ENCODE measurements around the gene CFAP90. TPM values are rescaled to one million over a fixed set of nuclear protein-coding genes. Genes with fewer than 3 reads are reported as not detected.

The CFAP90 gene
- polyA plus RNA-seq, 1 of the 3 experiments (the other 2 are of a cell fraction) = 0.10 TPM

GRCh38 chr5:7852542-7852941 is 1.6 kb upstream of the CFAP90 start:
- Histone ChIP-seq H3K4me2 (no peak overlapping the region), H3K27me3 (ENCODE audit: insufficient read depth) (peaks cover 21% of the 10 kb centered on the region), H4K20me1 (ENCODE audit: insufficient read depth) (no peaks in the 10 kb centered on the region), H3K36me3 (replicated peaks in 1 of 2; ENCODE audit: control insufficient read depth in 1 of 2, insufficient read depth in 2 of 2, low read length in 1 of 2) (no peaks in the 10 kb centered on the region), H3K9me2 (no peaks in the 10 kb centered on the region), H3F3A (replicated peaks; ENCODE audit: insufficient read depth) (no peaks in the 10 kb centered on the region), H3K27ac (ENCODE audit: low read depth in 2 of 2, low read length in 1 of 2) (no peak overlapping the region), H3K9ac (no peak overlapping the region), H3K4me3 (ENCODE audit: low read depth in 2 of 2, low read length in 1 of 2) (no peak overlapping the region), H3K9me3 (no peaks in the 10 kb centered on the region), H2AFZ (ENCODE audit: low read depth) (no peak overlapping the region), H3K79me2 (ENCODE audit: insufficient read depth) (no peaks in the 10 kb centered on the region), H3K4me1 (ENCODE audit: control insufficient read depth in 1 of 2, insufficient read depth in 2 of 2, low read depth in 1 of 2, low read length in 1 of 2) (peaks cover 0 to 9% of the 10 kb centered on the region in 2 experiments; a peak in 1 of 4 replicates)
- no peak for DNase-seq
- no peak for TF ChIP-seq RAD21 (IDR thresholded peaks at IDR 0.05; ENCODE audit: low read length)
- no peak for TF ChIP-seq TAF1 (IDR thresholded peaks at IDR 0.05; ENCODE audit: borderline replicate concordance, low read depth, low read length)
- WGBS (ENCODE audit: low lambda C conversion rate) = 81% methylated on average over 1 of the region's 1 CpG
- ChIA-PET CTCF (no interaction called here), POLR2A (no interaction called here)

GRCh38 chr5:7851617-7852289 is 820 bp upstream of the CFAP90 start:
- ChIA-PET POLR2A (no interaction called here), CTCF (interaction anchor here (0.8 to 1.4 kb wide), 4 partner anchors 24 to 76 kb away, joined by 3 to 4 read pairs (median 3); no protein-coding TSS in a partner anchor)
- DNase-seq = no peak
- H3K27ac ChIP-seq (ENCODE audit: low read depth in 2 of 2, low read length in 1 of 2) = no peak overlapping the region
- no peaks in the 10 kb centered on the region for H3K79me2 ChIP-seq (ENCODE audit: insufficient read depth)
- no peaks in the 10 kb centered on the region for H3F3A ChIP-seq (replicated peaks; ENCODE audit: insufficient read depth)
- H3K4me3 ChIP-seq (ENCODE audit: low read depth in 2 of 2, low read length in 1 of 2) = no peak overlapping the region
- no peaks in the 10 kb centered on the region for H3K9me2 ChIP-seq
- TF ChIP-seq EZH2phosphoT487 (IDR thresholded peaks at IDR 0.05; ENCODE audit: borderline replicate concordance, low read depth) = no peak
- WGBS (ENCODE audit: low lambda C conversion rate) = 81% methylated on average over 8 of the region's 8 CpGs
- peaks cover 21% of the 10 kb centered on the region for H3K27me3 ChIP-seq (ENCODE audit: insufficient read depth)
- no peak overlapping the region for H2AFZ ChIP-seq (ENCODE audit: low read depth)
- no peaks in the 10 kb centered on the region for H4K20me1 ChIP-seq (ENCODE audit: insufficient read depth)
- H3K36me3 ChIP-seq (replicated peaks in 1 of 2; ENCODE audit: control insufficient read depth in 1 of 2, insufficient read depth in 2 of 2, low read length in 1 of 2) = no peaks in the 10 kb centered on the region
- no peak overlapping the region for H3K4me2 ChIP-seq
- no peak overlapping the region for H3K9ac ChIP-seq
- peaks cover 0 to 9% of the 10 kb centered on the region in 2 experiments; a peak in 1 of 4 replicates for H3K4me1 ChIP-seq (ENCODE audit: control insufficient read depth in 1 of 2, insufficient read depth in 2 of 2, low read depth in 1 of 2, low read length in 1 of 2)
- H3K9me3 ChIP-seq = no peaks in the 10 kb centered on the region

GRCh38 chr5:7851240-7851592 is 283 bp upstream of the CFAP90 start:
- Histone ChIP-seq H3K4me2 (peak overlapping the region; percentile 72), H3K4me1 (ENCODE audit: control insufficient read depth in 1 of 2, insufficient read depth in 2 of 2, low read depth in 1 of 2, low read length in 1 of 2) (peaks cover 0 to 9% of the 10 kb centered on the region in 2 experiments; a peak in 1 of 4 replicates), H3K4me3 (ENCODE audit: low read depth in 2 of 2, low read length in 1 of 2) (peak overlapping the region; percentile 44 to 59; a peak in 3 of 4 replicates), H2AFZ (ENCODE audit: low read depth) (no peak overlapping the region), H3K79me2 (ENCODE audit: insufficient read depth) (no peaks in the 10 kb centered on the region), H4K20me1 (ENCODE audit: insufficient read depth) (no peaks in the 10 kb centered on the region), H3K9me3 (no peaks in the 10 kb centered on the region), H3K9ac (no peak overlapping the region), H3K36me3 (replicated peaks in 1 of 2; ENCODE audit: control insufficient read depth in 1 of 2, insufficient read depth in 2 of 2, low read length in 1 of 2) (no peaks in the 10 kb centered on the region), H3K27ac (ENCODE audit: low read depth in 2 of 2, low read length in 1 of 2) (no peak overlapping the region), H3F3A (replicated peaks; ENCODE audit: insufficient read depth) (no peaks in the 10 kb centered on the region), H3K27me3 (ENCODE audit: insufficient read depth) (peaks cover 21% of the 10 kb centered on the region), H3K9me2 (no peaks in the 10 kb centered on the region)
- TF ChIP-seq CTCF (IDR thresholded peaks at IDR 0.05) = 0 out of 2 replicates have a peak, but pooled peaks have one; percentile 2
- TF ChIP-seq RCOR1 (IDR thresholded peaks at IDR 0.05; ENCODE audit: low read length) = no peak
- CTCF ChIA-PET = interaction anchor here (0.8 to 1.4 kb wide), 4 partner anchors 24 to 76 kb away, joined by 3 to 4 read pairs (median 3); no protein-coding TSS in a partner anchor
- no peak for DNase-seq
- POLR2A ChIA-PET = no interaction called here
- WGBS (ENCODE audit: low lambda C conversion rate) = 66% methylated on average over 15 of the region's 16 CpGs
